Type B pancreatic cell (in vitro differentiated cells): ENCODE results near the gene GNLY. TPM values are rescaled to one million over a fixed set of nuclear protein-coding genes. Genes with fewer than 3 reads are reported as not detected.
A peak's percentile ranks its signal among the peaks of the same experiment; 100 is the strongest.

Experiments
- DNase-seq: peaks from one replicate; pipeline ENCODE4 v3.0.0; 2021; ENCODE audit warnings: mixed read lengths; ENCODE audit not compliant: unreplicated experiment; ENCODE audit errors: extremely low spot score
- H3K27ac Mint-ChIP-seq: 2 replicates; pipeline ENCODE4 v1.8.0; 2021; ENCODE audit warnings: mild to moderate bottlenecking, mixed read lengths
- H3K27me3 Mint-ChIP-seq: 2 replicates; pipeline ENCODE4 v1.8.0; 2021; ENCODE audit warnings: mixed read lengths
- H3K36me3 Mint-ChIP-seq: 2 replicates; pipeline ENCODE4 v1.8.0; 2021; ENCODE audit warnings: mixed read lengths
- H3K4me1 Mint-ChIP-seq: one replicate; pipeline ENCODE4 v1.8.0; 2021; ENCODE audit warnings: mixed read lengths; ENCODE audit not compliant: unreplicated experiment
- H3K4me3 Mint-ChIP-seq: 2 replicates; pipeline ENCODE4 v1.8.0; 2021; ENCODE audit warnings: mild to moderate bottlenecking, mixed read lengths
- H3K9me3 Mint-ChIP-seq: 2 replicates; pipeline ENCODE4 v1.8.0; 2021; ENCODE audit warnings: mixed read lengths
- CTCF ChIP-seq: fragments of 200-600 bp; sonication (generic); conservative IDR thresholded peaks from 2 replicates; pipeline ENCODE4 v1.5.0; 2021; ENCODE audit warnings: antibody characterized with exemption, mild to moderate bottlenecking
- total RNA-seq: library from RNA; stranded (reverse); gene quantifications from 2 replicates; pipeline ENCODE4 v1.2.1, GENCODE V29; 2021; ENCODE audit warnings: low replicate concordance

GNLY gene
- total RNA-seq, 1 donor from 2014 or later = not detected

- peaks cover 5% of the 10 kb centered on the region for H3K9me3 Mint-ChIP-seq
- H3K27me3 Mint-ChIP-seq = peaks cover 15% of the 10 kb centered on the region
- H3K4me1 Mint-ChIP-seq = peaks cover 46% of the 10 kb centered on the region
- no peak overlapping the region for H3K4me3 Mint-ChIP-seq
- H3K36me3 Mint-ChIP-seq = no peaks in the 10 kb centered on the region
- no peak for TF ChIP-seq CTCF
- DNase-seq = no peak
- H3K27ac Mint-ChIP-seq = no peak overlapping the region
Measured at GRCh38 chr2:85733121-85733960, 39.2 kb downstream of the GNLY start.

GRCh38 chr2:85734015-85734414, 39.9 kb downstream of the GNLY start:
- Mint-ChIP-seq H3K27me3 (peaks cover 11% of the 10 kb centered on the region), H3K36me3 (no peaks in the 10 kb centered on the region), H3K4me1 (peaks cover 45% of the 10 kb centered on the region), H3K4me3 (no peak overlapping the region), H3K27ac (no peak overlapping the region), H3K9me3 (peaks cover 5% of the 10 kb centered on the region)
- TF ChIP-seq CTCF = no peak
- no peak for DNase-seq

GRCh38 chr2:85734942-85735608, 40.9 kb downstream of the GNLY start:
- no peak for DNase-seq
- H3K4me1 Mint-ChIP-seq = peaks cover 37% of the 10 kb centered on the region
- no peaks in the 10 kb centered on the region for H3K36me3 Mint-ChIP-seq
- TF ChIP-seq CTCF = no peak
- no peak overlapping the region for H3K27ac Mint-ChIP-seq
- peaks cover 5% of the 10 kb centered on the region for H3K9me3 Mint-ChIP-seq
- no peak overlapping the region for H3K4me3 Mint-ChIP-seq
- peaks cover 4% of the 10 kb centered on the region for H3K27me3 Mint-ChIP-seq

- no peak for TF ChIP-seq CTCF
- Mint-ChIP-seq H3K9me3 (peaks cover 5% of the 10 kb centered on the region), H3K27me3 (peaks cover 4% of the 10 kb centered on the region), H3K36me3 (no peaks in the 10 kb centered on the region), H3K27ac (no peak overlapping the region), H3K4me3 (no peak overlapping the region), H3K4me1 (peaks cover 37% of the 10 kb centered on the region)
- no peak for DNase-seq
Measured at GRCh38 chr2:85735691-85736090, 41.5 kb downstream of the GNLY start.

- Mint-ChIP-seq H3K9me3 (peaks cover 5% of the 10 kb centered on the region), H3K4me1 (peaks cover 34% of the 10 kb centered on the region), H3K27me3 (peaks cover 4% of the 10 kb centered on the region), H3K4me3 (no peak overlapping the region), H3K36me3 (no peaks in the 10 kb centered on the region), H3K27ac (peak overlapping the region; percentile 4)
- no peak for DNase-seq
- TF ChIP-seq CTCF = no peak
Measured at GRCh38 chr2:85736456-85737355, 42.5 kb downstream of the GNLY start.
